HG03354 (cell line): Measurements from ENCODE around the gene DES.

ENCODE experiments used
- ATAC-seq: cut with Tn5 transposase; IDR thresholded peaks from one replicate; pipeline ENCODE4 v1.9.1; 2021; ENCODE audit warnings: mild to moderate bottlenecking; ENCODE audit not compliant: unreplicated experiment, poor library complexity, severe bottlenecking

DES gene

DNA sequence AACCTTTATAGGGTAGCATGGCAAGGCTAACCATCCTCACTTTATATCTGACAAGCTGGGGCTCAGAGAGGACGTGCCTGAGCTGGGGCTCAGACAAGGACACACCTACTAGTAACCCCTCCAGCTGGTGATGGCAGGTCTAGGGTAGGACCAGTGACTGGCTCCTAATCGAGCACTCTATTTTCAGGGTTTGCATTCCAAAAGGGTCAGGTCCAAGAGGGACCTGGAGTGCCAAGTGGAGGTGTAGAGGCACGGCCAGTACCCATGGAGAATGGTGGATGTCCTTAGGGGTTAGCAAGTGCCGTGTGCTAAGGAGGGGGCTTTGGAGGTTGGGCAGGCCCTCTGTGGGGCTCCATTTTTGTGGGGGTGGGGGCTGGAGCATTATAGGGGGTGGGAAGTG is 1.2 kb upstream of the DES start:
- ATAC-seq: no peak

DNA sequence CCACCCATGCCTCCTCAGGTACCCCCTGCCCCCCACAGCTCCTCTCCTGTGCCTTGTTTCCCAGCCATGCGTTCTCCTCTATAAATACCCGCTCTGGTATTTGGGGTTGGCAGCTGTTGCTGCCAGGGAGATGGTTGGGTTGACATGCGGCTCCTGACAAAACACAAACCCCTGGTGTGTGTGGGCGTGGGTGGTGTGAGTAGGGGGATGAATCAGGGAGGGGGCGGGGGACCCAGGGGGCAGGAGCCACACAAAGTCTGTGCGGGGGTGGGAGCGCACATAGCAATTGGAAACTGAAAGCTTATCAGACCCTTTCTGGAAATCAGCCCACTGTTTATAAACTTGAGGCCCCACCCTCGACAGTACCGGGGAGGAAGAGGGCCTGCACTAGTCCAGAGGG is 803 bp upstream of the DES start:
- no peak for ATAC-seq

DNA sequence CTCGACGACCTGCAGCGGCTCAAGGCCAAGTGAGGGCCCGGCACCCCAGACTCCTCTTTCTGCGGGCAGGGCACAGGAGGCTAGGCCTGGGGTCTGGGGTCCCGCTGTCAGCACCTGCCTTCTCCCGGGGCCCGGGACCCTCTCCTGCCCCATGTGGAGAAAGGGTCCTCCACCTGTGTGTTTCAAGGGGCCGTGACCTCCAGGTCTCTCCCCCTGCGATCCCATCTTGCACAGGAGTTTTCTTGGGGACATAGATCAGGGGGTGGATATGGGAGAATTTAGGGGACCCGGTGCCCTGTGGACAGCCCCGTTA is 791 bp downstream of the DES start:
- no peak for ATAC-seq

DNA sequence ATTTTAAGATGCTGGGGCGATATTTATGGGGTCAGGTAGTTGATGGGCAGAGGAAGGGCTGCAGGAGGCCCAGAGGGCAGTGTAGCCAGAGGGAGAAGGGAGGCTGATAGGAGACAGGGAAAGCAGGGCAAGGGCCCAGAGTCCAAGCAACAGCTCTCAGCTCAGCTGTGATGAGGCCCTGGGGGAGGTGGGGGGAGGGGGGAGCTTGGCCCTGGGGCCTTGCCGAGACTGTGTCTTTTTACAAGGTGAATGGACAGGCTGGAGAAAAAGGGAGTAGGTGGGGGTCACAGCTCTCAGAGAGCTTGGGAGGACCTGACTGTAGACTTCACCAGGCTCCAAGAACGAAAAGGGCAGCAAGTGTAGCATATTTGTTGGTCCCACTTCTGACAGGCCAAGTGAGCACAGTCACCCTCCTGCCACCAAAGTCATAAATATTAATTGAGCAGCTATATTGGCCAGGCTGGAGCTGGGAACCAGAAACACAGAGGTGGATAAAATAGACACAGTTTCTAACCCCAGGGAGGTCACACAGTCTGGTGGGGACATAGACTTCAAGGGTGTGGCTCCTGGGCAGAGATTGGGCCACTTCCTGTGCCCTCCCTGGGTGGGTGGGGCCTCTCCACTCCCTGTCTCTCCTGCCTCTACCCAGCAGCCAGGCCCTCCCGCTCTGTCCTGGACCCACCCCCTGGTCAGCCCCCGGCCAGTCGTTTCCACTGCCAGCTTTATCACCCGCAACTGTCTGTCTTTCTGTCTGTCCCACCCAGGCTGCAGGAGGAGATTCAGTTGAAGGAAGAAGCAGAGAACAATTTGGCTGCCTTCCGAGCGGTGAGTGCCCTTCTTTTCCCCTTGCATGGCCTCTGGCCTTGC is 1.4 kb downstream of the DES start:
- no peak for ATAC-seq

- ATAC-seq: no peak
These were observed 2.5 kb downstream of the DES start for GRCh38 chr2:219420687-219421086.

DNA sequence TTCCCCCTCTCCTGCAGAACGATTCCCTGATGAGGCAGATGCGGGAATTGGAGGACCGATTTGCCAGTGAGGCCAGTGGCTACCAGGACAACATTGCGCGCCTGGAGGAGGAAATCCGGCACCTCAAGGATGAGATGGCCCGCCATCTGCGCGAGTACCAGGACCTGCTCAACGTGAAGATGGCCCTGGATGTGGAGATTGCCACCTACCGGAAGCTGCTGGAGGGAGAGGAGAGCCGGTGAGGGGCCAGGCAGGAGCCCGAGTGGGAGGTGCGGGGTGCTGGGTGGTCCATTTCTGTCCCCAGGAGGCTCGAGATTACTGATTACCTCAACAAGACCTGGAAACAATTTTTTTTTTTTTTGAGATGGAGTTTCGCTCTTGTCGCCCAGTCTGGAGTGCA is 3.1 kb downstream of the DES start:
- ATAC-seq: no peak

GRCh38 chr2:219422952-219423534 is 4.9 kb downstream of the DES start:
- no peak for ATAC-seq

- no peak for ATAC-seq
These were observed 5.6 kb downstream of the DES start for GRCh38 chr2:219423652-219424377.

DNA sequence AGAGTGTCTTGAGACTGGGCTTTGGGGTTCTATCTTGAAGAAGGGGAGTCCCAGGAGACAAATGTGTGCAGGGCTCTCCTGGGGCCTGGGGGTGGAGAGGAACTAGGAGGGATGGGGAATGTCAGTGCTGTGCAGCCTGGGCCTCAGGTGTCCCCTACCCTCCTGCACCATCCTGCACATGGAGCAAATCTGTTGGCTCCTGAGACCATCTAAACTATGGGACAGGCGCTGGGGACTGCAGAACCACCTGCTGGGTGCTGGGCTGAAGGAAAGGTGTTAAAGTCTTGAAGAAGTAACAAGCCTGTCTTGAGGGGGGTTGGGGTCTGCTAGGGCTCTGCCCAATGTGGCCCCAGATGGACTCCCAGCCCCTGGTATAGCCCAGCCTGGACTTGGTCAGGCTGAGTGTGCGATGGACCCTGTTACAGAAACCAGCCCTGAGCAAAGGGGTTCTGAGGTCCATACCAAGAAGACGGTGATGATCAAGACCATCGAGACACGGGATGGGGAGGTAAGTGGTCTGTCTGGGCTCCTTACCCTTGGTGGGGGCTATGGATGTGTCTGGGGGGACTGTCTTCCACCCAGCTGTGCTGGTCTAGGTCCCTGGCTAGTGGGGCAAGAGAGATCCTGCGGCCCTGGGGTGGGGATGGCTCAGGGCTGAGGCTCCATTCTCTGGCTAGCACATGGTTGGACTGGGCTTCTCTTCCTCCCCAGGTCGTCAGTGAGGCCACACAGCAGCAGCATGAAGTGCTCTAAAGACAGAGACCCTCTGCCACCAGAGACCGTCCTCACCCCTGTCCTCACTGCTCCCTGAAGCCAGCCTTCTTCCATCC is 7.3 kb downstream of the DES start:
- ATAC-seq: no peak

GRCh38 chr2:219426068-219426443 is 7.9 kb downstream of the DES start:
- ATAC-seq: no peak

DNA sequence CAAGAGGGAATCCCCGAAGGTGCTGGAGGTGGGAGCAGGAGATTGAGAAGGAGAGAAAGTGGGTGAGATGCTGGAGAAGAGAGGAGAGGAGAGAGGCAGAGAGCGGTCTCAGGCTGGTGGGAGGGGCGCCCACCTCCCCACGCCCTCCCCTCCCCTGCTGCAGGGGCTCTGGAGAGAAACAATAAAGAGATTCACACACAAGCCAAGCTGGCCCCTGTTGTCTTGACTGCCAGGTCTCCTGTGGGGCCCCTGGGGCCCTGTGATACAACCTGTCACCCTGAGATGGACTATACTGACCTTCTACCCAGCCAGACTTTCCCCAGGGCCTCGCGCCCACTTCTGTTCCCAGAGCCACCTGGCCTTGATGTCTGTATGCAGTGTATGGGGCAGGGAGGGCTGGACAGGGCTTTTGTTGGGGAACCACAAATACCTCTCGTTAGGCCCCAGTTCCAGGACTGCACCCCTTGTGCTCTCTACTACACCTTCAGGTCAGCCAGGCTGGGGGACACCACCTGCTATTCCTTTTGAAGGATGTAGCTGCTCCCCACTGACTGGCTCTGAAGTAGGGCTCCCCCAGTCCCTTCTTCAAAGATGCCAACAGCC is 8.5 kb downstream of the DES start:
- no peak for ATAC-seq

DNA sequence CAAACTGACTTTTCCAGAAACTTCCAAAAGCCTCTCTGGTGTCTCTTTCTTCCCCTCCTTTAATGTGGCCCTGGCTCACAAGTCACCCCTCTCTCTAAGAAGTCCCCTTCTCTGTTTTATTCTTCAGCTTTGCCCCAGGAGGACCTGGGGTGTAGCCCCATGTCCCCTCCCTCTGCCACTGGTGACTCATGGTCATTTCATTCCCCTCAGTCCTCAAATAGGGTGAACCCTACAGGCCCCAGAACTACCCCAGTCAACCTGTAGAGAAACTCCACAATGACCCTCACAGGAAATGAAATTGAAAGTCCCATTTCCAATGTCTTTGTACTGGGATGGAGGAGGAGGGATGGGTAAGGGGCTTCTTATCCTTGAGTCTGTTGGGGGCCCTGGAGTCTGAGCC is 10.3 kb downstream of the DES start:
- ATAC-seq: no peak

- no peak for ATAC-seq
These were observed 11.9 kb downstream of the DES start for GRCh38 chr2:219429958-219430606.

GRCh38 chr2:219430633-219431615 is 12.7 kb downstream of the DES start:
- ATAC-seq: no peak

DNA sequence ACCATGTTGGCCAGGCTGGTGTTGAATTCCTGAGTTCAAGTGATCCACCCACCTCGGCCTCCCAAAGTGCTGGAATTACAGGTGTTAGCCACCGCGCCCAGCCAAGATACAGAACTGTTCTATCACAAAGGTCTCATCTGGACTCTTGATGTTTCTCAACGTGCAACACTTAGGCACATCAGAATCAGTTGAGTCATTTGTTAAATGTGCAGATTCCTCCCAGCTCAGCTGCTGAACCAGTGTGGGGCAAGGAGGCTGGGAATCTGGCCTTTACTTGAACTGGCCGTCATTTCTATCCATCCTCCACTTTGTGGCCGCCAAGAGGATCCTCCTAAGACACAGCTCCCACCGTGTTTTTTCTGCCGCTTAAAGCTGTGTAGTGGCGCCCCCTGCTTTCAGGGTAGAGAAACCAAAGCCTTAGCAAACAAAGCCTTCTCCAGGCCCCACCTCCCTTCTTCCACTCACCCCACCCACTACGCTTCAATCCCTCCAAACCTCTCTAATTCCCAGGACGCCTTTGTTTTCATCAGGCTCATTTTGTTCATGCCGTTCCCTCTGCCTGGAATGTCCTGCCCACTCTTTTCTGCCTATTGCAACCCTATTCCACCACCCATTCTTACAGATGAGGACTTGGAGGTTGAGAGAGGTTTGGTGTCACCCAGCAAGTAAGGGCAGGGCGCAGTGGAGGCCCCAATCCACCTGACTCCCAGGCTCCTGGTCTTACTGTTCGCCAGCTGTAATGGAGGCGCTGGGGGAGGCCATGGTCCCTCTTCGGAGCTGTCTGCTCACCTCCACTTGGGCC is 15.7 kb downstream of the DES start:
- no peak for ATAC-seq

DNA sequence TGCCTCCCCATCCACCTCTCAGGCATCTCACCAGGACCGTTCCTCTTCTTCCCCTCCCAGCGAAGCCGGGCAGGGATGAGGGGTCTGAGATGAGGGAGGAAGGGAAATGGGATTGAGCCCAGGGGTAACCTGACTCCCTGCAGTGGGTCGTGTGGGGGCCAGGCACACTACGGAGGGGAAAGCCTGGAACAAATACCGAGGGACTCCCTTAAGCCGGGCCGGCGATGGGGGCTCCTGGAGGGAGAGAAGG is 16.2 kb downstream of the DES start:
- ATAC-seq: no peak

- no peak for ATAC-seq
These were observed 16.7 kb downstream of the DES start, which contains the start of gene SPEG for GRCh38 chr2:219434718-219435525. Gene SPEG, plus strand, starts transcription at chr2:219434843. Its CDS starts 135 bp downstream, at chr2:219434978.
